GM10266 (cell line): ENCODE data around the gene CACNA1C.

Experiments used
- DNase-seq: peaks from one replicate; pipeline ENCODE4 v3.0.0; 2012; ENCODE audit errors: extremely low spot score
- TF ChIP-seq, protein P1 (sequence below): IDR thresholded peaks from 2 replicates; pipeline ENCODE4 v1.5.1; 2012; ENCODE audit warnings: mild to moderate bottlenecking, low read depth; ENCODE audit not compliant: control insufficient read depth, insufficient read depth; ENCODE audit errors: missing control alignments

The CACNA1C gene

GRCh38 chr12:2198005-2198501 is 145.3 kb downstream of the CACNA1C start:
- DNase-seq = no peak
- TF ChIP-seq, protein P1, sequence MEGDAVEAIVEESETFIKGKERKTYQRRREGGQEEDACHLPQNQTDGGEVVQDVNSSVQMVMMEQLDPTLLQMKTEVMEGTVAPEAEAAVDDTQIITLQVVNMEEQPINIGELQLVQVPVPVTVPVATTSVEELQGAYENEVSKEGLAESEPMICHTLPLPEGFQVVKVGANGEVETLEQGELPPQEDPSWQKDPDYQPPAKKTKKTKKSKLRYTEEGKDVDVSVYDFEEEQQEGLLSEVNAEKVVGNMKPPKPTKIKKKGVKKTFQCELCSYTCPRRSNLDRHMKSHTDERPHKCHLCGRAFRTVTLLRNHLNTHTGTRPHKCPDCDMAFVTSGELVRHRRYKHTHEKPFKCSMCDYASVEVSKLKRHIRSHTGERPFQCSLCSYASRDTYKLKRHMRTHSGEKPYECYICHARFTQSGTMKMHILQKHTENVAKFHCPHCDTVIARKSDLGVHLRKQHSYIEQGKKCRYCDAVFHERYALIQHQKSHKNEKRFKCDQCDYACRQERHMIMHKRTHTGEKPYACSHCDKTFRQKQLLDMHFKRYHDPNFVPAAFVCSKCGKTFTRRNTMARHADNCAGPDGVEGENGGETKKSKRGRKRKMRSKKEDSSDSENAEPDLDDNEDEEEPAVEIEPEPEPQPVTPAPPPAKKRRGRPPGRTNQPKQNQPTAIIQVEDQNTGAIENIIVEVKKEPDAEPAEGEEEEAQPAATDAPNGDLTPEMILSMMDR = no peak

- TF ChIP-seq, protein P1 = no peak
- DNase-seq = no peak
Measured at GRCh38 chr12:2198542-2198941, 145.8 kb downstream of the CACNA1C start.

GRCh38 chr12:2205996-2206395 is 153.2 kb downstream of the CACNA1C start:
- DNase-seq = no peak

GRCh38 chr12:2208837-2209635 is 156.2 kb downstream of the CACNA1C start:
- no peak for DNase-seq
- TF ChIP-seq, protein P1 = no peak

More at GRCh38 chr12:2205996-2206395, 153.2 kb downstream of the CACNA1C start:
- TF ChIP-seq, protein P1 = no peak

DNA sequence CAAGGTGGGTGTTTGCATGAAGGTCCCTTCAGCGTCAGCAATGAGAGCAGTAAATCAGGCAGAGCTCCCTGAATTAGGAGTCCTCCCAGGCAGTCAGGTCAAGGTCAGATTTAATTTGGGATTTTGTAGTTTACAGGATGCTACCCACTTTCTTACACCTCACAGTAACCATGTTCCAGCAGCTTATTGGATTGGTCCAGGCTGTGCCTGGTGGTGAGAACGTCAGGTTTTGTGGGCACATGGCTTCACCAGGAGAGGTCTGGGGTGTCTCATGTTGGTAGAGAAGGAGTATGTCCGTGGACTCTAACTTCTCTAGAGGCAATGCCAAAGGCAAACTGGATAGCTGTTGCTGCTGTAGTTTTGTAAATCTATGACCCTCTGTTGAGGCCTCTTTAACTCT is 158.3 kb downstream of the CACNA1C start:
- TF ChIP-seq, protein P1 = no peak
- DNase-seq = no peak

DNA sequence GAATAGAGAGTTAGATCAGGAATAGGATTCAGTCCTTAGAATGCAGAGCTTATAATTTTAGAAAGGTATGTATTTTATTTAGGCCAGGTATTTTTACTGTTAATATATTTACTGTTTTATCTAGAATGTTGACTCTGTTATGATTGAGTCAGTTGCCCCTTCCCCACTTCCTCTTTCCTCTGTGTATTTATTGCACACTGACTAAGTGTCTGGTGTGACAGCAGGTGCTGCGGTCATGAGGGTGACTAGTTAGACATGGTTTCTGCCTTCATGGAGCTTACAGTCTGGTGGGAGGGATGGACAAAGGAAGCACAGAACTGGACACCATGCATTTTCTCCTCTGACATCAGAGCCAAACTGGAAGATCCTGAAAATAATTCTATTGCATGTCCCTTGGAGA is 159.8 kb downstream of the CACNA1C start:
- TF ChIP-seq, protein P1 = no peak
- DNase-seq = no peak
